ENCODE results near the gene AP1S1.
"Not testable (repeated sequence)": the region's sequence is repeated elsewhere in the genome, so short reads cannot be mapped to it uniquely, and the experiment has no call there.

The AP1S1 gene

DNA sequence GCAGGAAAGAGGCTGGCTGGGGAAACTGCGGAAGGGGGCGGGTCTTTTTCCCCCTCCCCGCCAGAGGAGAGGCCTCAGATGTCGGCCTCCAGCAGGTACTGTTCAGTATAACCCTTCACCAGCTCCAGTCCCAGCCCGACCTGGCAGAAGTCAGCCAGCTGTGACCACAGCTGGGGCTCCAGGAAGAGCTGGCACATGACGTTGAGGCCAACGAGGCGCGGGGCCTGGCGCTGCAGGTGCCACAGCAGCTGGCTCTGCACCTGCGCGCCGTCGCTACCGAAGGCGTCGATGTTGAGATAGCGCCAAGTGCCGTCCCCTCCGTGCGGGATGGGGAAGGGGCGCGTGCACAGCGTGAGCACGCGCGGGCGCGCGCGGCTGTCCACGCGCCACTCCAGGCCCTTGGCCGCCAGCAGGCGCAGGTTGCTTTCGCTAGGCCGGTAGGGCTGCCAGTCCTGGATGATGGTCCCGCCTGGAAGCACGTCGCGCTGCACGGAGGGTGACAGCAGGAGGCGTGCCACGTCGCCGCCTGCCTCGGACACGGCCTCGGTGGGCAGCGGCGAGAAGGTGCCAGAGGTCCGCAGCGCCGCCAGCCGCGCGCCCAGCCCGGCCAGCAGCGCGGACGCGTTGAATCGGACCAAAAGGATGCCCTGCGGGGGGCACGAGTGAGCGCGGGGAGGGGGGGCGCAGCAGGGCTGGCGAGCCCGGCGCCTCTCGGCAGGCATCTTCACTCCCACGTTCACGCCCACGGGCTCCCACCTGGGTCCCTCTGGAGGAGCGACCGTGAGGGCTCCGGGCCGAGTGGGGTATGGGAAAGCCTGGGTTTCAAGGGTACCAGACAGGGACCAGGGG, 18.0 kb downstream of the AP1S1 start:
- no peak for DNase-seq

DNA sequence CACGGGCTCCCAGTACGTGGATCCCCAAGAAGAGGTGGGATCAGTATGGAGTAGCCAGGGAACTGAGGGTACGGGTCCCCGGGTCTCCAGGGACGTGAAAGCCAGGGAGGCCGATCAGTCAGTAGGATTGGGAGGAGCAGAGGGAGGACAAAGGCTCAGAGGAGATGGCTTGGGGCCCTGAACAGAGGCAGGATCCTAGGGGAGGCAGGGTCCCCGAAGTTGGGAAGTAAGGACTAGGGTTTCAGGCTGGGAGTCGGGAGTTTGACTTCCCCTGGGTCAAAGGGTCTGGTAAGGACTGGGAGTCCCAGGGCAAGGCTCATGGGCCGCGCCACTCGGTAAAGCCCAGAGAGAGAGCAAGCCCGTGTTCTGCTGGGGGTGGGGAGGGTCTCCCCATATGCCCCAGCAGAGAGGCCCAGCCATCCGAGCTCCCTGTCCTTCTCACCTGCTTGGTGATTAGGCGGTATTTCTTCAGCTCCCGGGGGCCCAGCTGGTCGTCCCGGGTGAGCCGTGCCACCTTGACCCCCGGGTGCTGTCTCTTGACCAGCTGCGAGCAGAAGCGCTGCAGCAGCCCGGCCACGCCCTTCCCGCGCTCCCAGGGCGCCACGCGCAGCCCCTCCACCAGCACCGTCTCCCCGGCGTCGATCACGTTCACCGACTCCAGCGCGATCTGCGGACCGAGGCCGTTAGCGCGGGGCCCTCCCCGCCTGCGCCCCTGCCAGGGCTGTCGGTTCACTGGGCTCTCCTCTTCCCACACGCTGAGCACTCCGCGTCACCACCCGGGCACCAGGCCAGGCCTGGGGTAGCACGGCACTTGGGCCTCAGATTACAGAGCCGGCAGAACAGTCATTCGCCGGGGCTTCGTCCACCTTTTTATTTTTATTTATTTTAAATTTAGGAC, 18.8 kb downstream of the AP1S1 start:
- DNase-seq, result no peak

DNA sequence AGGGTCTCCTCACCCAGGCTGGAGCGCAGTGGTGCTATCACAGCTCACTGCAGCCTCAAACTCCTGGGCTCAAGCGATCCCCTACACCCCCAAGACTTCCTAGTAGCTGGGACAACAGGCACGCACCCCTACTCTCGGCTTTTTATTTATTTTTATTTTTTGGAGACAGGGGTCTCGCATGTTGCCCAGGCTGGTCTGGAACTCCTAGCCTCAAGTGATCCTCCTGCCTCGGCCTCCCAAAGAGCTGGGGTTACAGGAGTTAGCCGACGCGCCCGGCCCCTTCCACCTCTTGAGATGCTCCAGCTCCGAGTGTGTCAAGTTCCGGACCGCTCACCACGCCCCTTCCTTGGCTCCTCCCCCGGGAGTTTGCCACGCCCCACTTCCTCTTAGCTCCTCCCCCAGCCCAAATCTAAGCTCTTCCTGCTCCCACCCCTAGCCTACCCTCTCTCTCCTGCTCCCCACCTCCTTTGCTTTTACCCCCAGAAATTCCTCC, 19.5 kb downstream of the AP1S1 start:
- DNase-seq, result peak; percentile 38 to 52

DNA sequence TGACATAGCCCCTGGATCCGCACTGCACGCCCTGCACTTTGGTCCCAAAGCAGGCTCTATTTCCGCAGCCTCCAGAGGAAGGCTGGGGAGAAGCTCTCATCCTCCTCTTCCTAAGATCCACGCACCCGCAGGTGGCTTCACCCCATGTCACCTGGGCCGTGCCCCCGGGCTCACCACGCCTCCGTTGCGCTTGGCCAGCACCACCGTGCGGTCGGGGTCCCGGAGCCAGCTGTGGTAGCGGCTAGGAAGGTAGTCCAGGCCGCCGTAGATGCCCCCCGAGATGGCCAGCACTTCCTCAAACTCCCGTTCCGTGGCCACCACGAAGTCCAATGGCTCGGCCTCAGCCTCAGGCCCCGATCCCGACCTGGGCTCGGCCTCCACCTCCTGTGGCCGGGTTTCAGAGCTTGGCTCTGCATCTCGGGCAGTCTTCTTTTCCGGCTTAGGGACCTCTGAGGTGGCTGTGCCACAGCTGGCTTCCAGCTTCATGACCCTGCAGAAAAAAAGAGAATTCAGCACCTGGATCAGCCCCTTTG, 20.1 kb downstream of the AP1S1 start:
- no peak for DNase-seq

DNA sequence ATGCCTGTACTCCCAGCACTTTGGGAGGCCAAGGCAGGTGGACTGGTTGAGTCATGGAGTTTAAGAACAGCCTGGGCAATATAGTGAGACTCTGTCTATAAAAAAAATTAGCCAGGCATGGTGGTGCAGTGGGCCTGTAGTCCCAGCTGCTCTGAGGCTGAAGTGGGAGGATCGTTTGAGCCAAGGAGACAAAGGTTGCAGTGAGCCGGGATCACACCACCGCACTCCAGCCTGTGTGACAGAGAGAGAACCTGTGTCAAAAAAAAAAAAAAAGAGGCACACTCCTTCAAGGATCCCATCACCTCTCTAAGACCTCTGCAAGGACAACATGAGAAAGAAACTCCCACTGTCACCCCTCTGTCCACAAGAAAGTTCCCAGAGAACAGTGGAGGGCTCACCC, 21.4 kb downstream of the AP1S1 start:
- no peak for DNase-seq

DNA sequence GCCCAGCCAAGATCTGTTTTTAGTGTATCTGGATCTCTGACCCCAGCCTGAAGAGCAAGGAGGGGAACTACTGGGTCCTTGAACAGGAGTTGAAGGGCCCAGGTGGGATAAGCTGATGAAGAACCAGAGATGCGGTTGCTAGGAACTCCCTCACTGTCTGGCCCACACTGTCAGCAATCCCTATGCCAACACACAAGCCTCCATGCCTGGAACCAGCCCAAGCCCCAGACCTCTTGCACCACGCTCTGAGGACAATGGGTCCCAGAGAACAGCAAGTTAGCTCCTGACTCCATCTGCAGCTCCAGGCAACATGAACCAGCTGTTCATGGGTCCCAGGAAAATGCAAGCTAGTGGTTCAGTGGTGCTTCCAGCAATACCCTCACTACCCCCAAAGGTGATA, 23.4 kb downstream of the AP1S1 start:
- DNase-seq, result no peak

DNA sequence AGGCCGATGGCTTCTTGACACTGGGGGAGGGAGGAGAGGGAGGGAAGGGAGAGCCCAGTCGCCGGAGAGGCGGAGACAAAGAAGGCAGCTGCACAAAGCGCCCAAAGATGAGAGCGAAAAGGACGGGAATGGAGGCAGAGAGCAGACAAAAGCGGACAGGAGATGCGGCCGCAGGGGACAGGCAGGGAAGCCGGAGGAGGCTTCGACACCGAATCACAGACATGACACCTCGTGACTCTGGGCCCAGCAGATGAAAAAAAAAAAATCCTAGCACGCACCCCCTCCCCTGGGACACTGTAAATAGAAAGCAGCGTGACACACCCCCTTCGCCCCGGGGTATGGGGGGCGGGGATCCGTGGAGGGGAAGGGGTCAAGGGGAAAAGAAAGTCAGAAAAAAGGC, 24.8 kb downstream of the AP1S1 start:
- no peak for DNase-seq

DNA sequence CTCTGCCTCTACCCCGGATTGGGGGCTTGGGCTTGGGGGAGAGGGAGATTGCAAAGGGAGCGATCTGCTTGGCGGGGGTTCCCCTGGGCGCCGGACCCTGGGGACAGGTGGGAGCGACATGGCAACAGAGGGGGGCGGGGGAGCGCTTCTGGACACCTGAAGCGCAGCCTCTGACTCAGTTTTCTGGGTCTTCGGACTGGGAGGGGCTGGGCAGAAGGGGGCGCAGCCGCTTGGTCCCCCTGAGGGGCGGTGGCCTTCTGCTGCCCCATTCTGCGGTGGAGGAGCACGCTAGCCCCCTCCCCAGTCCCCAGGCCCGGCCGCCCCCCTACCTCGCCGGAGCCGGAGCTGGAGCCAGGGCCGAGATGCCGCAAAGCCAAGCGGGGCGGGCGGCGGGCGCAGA, 25.4 kb downstream of the AP1S1 start:
- no peak for DNase-seq

DNA sequence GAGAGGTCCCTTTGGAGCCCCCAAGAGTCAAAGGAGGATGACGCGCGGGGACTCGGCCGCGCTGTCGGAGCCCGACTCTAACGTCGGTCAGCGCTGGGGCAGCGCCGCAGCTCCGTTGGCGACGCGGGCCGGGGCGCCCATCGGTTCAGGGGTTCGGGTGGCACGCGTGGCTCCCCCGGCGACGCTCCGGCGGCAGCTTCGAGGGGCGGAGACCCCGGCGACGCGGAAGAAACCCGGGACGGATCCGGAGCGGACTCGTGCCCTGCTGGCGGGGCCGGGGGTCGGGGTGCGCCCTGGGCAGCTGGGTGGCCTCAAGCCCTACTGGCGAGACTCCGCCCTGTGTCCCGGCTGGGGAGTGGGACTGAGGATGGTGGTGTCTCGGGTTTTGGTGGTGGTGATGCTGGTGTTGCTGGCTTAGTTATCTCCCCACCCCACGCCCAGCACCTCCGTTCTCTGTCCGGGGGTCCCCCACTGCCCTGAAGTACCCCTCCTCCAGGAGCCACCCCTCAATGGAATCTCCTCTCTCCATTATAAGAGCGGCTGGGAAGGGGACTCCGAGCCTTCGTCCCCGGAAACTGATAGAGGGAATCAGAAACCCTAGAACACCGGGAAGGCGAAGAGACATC, 26.0 kb downstream of the AP1S1 start, which contains the start of gene NAT16:
Gene NAT16, minus strand, starts transcription at position 164 of the 626 bp plus-strand sequence. CDS start 5,486 bp downstream, outside the sequence.
- DNase-seq, result no peak

DNA sequence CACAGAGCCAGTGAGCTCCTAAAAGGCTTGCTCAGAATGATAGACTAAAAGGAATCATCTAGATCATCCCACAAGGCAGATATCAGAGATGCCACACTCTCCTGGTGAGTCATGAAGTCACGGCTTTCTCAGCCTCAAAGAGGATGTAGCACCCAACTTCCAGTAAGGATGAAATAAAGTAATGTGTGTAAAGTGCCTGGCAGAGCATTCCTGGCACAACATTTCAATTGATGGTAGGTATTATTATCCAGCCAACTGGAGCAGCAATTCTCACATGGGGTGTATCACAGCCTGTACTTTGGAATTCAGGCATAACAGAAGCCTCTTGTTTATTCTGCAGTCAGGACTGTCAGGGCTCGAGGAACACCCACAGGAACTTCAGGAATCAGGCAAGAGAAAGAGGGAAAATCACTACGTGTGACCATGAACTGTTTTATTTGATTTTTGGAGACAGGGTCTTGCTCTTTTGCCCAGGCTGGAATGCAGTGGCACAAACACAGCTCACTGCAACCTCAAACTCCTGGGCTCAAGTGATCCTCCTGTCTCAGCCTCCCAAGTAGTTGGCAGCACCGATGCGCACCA, 31.1 kb downstream of the AP1S1 start:
- no peak for DNase-seq

DNA sequence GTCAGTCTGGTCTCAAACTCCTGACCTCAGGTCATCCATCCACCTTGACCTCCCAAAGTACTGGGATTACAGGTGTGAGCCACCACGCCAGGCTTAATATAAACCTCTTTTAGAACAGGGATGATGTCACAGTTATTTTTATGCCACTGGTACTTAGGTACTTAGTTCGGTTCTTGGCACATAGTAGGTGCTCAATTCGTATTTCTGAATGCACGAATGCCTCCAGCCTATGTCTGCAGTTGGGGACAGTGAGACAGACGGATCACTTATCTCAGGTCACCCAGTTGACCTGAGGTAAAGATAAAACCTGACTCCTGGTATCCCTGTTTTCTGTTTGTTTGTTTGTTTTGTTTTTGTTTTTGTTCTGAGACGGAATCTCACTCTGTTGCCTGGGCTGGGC, 31.9 kb downstream of the AP1S1 start:
- DNase-seq, result no peak

DNA sequence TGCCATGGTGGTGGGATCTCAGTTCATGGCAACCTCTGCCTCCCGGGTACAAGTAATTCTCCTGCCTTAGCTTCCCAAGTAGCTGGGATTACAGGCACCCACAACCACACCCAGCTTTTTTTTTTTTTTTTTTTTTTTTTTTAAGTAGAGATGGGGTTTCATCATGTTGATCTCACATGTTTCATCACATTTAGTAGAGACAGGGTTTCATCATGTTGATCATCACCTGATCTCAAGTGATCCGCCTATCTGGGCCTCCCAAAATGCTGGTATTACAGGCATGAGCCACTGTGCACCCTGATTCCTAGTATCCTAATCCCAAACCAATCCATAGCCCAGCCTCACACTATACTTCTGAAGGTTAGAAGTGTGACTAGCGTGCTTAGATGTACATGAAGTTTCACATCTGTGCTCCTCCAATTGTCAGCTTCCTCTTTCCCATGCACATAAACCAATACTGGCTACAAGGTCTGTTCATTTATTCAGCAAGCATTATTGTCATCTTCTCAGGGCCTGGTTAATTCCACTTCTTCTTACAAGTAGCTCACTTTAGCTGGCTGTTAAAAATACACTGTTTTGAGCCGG, 32.7 kb downstream of the AP1S1 start:
- DNase-seq, result no peak

DNA sequence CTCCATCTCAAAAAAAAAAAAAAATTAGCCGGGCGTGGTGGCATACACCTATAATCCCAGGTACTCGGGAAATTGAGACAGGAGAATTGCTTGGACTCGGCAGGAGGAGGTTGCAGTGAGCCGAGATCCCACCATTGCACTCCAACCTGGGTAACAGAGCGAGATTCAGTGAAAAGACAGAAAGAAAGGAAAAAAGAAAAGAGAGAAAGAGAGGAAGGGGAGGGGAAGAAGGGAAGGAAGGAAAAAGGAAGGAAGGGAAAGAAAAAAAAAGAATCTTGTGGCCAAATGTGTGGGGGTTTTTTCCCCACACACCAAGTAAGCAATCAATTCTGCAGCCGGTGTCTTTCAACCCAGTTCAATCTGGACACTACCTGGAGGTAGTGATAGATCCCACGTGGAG, 34.8 kb downstream of the AP1S1 start:
- no peak for DNase-seq

DNA sequence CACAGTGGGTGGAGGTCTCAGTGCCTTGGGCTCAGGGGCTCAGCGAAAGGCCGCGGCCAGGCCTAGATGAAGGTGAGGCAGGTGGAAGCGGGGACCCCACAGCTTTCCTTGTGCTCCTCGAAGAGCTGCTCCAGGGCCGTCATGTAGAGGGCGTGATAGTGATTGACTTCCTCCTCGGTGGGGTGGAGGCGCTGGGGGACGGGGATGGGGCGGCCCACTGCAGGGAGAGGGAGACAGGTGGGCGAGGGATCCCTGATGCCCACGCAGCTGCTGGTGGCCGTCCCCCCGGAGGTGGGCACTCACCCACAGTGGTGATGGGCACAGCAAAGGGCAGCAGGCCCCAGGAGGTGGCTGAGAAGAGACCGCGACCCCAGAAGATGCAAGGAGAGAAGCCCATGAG, 41.6 kb downstream of the AP1S1 start:
- no peak for DNase-seq

DNA sequence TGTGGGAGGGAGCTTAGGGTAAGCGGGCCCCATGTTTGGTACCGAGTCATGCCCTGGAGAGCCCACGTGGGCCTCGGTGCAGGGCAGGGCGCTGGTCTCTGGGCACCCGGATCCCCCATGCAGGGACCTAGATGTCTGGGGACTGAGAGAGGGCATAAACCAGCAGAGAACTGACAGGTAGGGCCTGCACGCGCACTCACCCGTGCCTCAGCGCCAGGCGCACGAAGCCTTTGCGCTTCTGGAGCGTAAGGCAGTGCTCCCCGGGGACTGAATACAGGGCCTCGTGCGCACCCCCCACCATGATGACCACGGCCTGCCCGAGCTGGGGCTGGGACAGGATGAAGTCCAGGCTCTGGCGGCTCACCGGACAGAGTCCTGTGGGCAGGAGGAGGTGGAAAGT, 43.7 kb downstream of the AP1S1 start:
- DNase-seq, result no peak

DNA sequence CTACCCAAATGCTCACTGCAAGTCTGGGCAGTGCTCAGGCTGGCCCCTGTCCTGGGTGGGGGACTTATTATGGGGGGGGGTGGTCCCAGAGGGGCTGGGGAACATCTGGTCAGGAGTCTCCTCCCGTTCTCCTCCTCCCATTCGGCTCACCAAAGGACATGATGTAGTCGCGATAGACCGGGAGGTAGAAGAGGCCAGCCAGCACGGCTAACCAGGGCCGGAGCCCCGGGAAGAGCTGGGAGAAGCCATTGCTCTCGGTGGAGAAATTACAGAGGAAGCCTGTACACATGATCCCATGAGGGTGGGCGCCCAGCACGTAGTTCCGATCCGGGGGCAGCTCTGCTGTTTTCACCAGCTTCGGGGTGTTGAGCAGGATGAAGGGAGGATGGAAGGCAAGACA, 44.2 kb downstream of the AP1S1 start:
- DNase-seq, result no peak

DNA sequence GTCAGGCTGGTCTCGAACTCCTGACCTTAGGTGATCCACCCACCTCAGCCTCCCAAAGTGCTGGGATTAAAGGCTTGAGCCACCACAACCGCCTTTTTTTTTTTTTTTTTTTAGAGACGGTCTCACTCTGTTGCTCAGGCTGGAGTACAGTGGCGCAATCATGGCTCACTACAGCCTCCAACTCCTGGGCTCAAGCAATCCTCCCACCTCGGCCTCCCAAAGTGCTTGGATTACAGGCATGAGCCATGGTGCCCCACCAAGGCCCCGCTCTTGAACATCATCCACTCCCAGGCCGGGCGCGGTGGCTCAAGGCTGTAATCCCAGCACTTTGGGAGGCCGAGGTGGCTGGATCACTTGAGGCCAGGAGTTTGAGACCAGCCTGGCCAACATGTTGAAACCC, 45.2 kb downstream of the AP1S1 start:
- DNase-seq, result not testable (repeated sequence)

DNA sequence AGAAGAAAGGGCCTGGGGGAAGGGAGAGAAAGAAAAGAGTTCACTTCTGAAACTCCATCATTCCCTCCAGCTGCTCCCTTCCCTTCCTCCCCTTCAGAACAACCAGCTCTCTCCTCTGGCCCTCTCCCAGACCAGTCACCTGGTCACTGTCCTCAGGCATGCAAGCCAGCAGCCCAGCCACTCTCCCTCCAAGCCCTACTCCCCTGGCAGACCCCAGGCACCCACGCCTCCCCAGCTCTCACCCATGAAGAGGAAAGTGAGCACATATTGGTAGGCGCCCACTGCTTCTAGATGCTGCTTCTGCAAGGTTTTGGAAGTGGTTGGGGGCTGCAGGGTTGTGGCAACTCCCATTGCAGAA, 46.2 kb downstream of the AP1S1 start:
- DNase-seq, result no peak

DNA sequence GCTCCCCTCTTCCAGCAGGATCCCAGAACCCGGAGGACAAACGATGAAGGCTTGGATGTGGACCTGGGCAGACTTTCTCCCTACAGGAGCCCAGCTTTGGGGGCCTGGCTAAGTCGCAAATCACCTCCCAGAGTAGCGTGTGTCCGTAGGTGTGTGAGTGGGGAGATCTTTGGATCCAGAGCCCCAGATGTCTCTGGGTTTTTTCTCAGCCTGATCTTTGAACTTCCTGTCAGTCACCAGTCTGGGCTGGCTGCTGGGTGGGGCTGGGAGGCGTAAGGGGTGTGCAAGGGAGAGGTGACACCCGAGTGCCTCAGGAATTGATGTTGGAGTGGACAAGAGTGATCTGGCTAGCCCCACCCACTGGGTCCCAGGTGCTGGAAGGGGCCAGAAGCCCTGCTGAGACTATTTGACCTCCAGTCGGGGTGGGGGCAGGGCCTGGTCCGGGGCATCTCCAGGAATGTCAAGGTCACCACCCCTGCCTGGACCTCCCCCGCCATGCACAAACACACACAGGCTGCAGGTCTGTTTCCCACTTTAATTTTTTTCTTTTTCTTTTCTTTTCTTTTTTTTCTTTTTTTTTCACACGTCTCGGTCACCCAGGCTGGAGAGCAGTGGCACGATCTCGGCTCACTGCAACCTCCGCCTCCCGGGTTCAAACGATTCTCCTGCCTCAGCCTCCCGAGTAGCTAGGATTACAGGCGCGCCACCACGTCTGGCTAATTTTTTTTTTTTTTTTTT, 46.8 kb downstream of the AP1S1 start, which contains the start of gene MOGAT3:
Gene MOGAT3, minus strand, starts transcription at position 175 of the 738 bp plus-strand sequence. CDS start 182 bp downstream, outside the sequence.
- no peak for DNase-seq

DNA sequence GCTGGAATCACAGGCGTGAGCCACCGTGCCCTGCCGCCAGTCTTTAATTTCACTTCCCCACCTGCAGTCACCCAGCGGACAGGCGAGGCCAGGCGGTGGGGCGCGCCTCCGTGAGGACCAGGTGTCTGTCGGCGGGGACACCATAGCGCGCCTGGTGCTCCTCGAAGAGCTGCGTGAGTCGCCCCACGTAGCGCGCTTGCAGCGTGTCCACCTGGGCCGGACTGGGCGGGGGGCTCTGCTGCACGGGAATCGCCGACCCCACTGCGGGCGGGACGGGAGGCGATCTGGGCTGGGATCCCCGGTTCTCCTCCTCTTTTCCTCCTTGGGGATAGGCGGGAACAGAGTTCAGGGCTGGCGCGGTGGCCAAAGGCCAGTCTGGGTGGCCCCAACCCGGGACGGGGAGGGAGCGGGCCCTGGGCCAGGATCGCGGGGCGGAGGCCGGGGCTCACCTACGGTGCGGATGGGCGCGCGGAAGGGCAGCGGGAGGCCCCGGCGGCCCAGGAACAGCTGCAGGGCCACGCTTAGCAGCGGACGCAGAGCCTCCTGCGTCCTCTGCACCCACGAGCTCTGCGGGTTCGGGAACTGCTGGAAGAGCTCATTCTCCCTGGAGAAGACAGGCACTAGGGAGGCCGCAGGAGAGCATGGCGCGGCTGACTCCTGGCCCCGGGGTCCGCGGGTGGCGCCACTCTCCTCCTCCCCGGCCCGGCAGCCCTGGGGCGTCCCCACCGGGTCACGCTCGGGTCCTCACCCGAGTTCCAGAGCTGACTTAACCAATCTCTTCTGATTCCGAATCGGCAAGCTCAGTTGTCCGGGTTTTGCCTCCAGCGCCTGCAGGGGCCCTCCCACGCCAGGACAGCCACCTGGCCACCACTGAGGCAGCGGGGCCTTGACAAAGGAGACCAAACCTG, 47.7 kb downstream of the AP1S1 start:
- DNase-seq, result no peak

Data from activated CD4-positive, alpha-beta T cell treated with anti-CD3 and anti-CD28 coated beads, Interleukin-2, amount 50 U/mL, for 4 hours (primary cell).